NB4 (cell line): ENCODE results near the gene TAS1R2.

Experiments
- DNase-seq: peaks from one replicate; pipeline ENCODE4 v3.0.0; 2010; ENCODE audit warnings: low read depth
- H3K4me3 ChIP-seq: one replicate; pipeline ENCODE4 v1.5.1; 2011; ENCODE audit warnings: mild to moderate bottlenecking, low read depth, low read length, moderate library complexity
- CTCF ChIP-seq: IDR thresholded peaks from one replicate; pipeline ENCODE4 v1.5.1; 2012; ENCODE audit warnings: low read depth, low read length
- MAX ChIP-seq: IDR thresholded peaks from 2 replicates; pipeline ENCODE4 v1.6.1; 2011; ENCODE audit warnings: low read depth, low read length
- MYC ChIP-seq: IDR thresholded peaks from 2 replicates; pipeline ENCODE4 v1.6.1; 2011; ENCODE audit warnings: low read depth, low read length
- POLR2A ChIP-seq: IDR thresholded peaks from 2 replicates; pipeline ENCODE4 v1.6.1; 2011; ENCODE audit warnings: mild to moderate bottlenecking; ENCODE audit not compliant: insufficient read length; ENCODE audit errors: extremely low read depth

The TAS1R2 gene

GRCh38 chr1:18794561-18794960 is 64.9 kb downstream of the TAS1R2 start:
- H3K4me3 ChIP-seq: no peak overlapping the region

GRCh38 chr1:18794051-18794450 is 65.4 kb downstream of the TAS1R2 start:
- no peak overlapping the region for H3K4me3 ChIP-seq
- no peak for DNase-seq
- TF ChIP-seq MYC (no peak), MAX (no peak), CTCF (no peak), POLR2A (no peak)

More at GRCh38 chr1:18794561-18794960, 64.9 kb downstream of the TAS1R2 start:
- TF ChIP-seq CTCF: no peak
- DNase-seq: no peak

- no peak for TF ChIP-seq POLR2A
- TF ChIP-seq MYC: no peak
- TF ChIP-seq CTCF: no peak
- no peak for TF ChIP-seq MAX
- no peak overlapping the region for H3K4me3 ChIP-seq
- no peak for DNase-seq
Measured at GRCh38 chr1:18793164-18793563, 66.3 kb downstream of the TAS1R2 start.

GRCh38 chr1:18792747-18793146 is 66.7 kb downstream of the TAS1R2 start:
- H3K4me3 ChIP-seq: no peak overlapping the region
- TF ChIP-seq MYC (no peak), CTCF (no peak), MAX (no peak), POLR2A (no peak)
- no peak for DNase-seq
